ENCODE measurements around the gene PRKCD.

Gene PRKCD

GRCh38 chr3:53219895-53220483, 59.0 kb downstream of the PRKCD start:
- peak in 12 of 14 donors; percentile 12 to 84 (median 58) for DNase-seq

DNA sequence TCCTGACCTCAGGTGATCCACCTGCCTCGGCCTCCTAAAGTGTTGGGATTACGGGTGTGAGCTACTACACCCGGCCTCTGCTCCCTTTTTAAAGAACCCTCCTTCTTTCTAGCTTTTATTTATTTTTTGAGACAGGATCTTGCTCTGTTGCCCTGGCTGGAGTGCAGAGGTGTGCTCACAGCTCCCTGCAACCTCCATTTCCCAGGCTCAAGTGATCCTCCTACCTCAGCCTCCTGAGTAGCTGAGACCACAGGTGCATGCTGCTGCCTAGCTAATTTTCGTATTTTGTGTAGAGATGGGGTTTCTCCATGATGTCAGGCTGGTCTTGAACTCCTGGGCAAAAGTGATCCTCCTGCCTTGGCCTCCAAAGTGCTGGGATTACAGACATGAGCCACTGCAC, 60.3 kb downstream of the PRKCD start:
- DNase-seq = no peak

DNA sequence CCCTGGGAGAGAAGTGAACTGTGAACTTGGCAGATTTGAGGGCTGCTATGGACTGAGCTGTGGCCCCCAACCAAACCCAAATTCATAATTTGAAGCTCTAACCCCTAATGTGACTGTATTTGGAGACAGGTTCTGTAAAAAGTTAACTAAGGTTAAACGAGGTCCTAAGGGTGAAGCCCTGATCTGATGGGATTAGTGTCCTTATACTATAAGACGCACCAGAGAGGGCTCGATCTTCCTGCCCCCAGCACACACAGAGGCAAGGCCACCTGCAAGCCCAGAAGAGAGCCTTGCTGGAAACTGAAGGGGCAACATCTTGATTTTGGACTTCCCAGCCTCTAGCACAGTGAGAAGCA, 60.8 kb downstream of the PRKCD start:
- no peak for DNase-seq

GRCh38 chr3:53222183-53222901, 61.3 kb downstream of the PRKCD start:
- DNase-seq = no peak

GRCh38 chr3:53223025-53223424, 62.0 kb downstream of the PRKCD start:
- no peak for DNase-seq

GRCh38 chr3:53223541-53223966, 62.5 kb downstream of the PRKCD start:
- no peak for DNase-seq

DNA sequence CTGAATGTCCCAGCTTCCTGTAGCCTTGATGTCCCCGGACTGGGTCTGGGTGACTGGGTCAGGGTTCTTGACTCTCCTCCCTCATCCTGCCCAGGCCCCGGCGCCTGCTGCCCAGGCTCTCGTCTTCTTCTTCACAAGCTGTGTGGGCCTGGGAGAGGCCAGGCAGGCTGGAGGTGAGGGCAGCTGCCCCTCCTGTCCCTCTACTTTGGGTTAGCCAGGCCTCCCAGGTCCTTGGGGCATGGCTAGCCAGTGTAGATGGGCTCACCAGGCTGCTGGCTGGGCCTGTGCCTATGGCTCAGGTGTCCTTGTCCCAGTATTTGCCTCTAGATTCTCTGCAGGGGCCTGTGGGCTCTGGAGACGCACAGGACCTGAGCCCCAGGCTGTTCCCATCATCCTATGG, 63.0 kb downstream of the PRKCD start:
- no peak for DNase-seq

DNA sequence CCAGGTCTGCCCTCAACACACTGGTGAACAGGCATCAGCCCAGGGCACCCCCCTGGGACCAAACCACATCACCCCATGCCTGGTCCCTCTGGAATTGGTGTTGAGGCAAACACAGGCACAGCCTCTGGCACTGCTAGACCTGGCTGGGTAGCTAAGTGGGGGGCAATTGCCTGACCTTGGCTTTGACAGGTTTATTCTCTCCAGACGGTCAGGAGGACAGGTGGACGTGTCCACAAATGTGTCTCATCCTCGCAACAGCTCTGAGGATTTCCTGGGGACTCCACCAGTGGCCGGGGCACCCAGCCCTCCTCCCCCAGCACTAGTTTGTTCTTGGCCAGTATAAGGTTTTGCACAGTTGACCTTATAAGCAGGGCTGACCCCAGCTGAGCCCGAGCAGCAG, 63.5 kb downstream of the PRKCD start:
- no peak for DNase-seq

- DNase-seq = no peak
Measured at GRCh38 chr3:53225181-53225580, 64.2 kb downstream of the PRKCD start.

DNA sequence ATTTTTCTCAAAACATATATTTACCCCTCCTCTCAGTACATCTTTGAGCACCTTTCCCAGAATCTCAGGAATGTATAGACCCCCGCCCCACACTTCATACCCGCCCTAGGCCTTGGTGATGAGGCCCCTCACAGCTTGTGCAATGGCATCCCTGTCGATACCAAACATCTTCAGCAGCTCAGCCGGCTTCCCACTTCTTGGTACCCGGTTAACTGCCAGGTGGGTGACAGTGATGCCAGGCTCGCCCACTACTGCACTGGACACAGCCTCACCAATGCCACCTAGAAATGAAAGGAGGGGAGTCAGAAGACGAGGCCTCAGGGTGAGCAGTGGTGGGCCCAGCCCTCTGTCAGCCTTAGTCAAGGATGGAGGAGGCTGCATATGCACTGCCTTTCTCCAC, 64.6 kb downstream of the PRKCD start:
- no peak for DNase-seq

GRCh38 chr3:53226142-53226840, 65.3 kb downstream of the PRKCD start:
- no peak for DNase-seq

DNA sequence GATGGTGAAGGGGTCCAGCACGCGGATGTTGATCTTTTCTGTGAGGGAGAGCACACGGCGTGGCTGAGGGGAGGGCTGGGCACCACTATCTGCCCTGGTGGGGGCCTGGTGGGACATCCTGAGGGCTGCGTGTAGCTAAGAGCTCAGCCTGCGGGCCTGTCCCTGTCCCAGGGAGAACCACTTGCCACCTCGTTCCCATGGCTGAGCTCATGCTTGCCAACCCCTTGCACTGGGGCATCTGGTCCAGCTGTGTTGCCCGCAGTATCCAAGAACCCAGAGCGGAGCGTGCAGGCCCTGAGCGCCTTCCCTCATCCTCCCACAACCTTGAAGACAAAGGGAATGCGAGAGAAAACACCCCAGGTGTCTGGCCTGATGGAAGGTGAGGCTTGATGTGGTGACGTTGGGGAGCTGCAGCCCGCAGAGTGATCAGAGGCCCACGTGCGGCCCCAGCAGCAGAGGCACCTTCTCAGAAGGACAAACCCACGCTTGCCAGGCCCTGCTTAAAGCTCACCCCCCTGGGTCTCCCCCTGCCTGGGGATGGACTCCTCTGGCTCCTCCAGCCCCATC, 65.9 kb downstream of the PRKCD start:
- DNase-seq = no peak

- DNase-seq = no peak
Measured at GRCh38 chr3:53227993-53228885, 67.2 kb downstream of the PRKCD start.

DNA sequence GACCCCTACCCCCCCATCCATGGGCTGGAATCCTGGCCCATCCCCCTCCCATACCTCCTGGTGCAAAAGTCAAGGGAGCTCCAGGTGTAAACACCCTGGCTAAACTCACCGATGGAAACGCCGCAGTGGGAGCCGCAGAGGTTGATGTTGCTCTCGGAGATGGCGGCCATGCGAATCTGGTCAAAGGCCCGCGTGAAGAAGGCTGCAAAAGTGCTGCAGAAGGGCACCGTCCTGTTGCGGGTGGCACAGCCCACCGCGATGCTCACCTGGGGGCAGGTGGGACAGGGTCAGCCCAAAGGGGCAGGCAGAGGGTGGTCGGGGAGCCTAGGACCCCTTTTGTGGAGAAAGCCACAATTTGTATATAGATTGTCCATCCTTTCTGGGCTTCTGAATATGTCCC, 68.2 kb downstream of the PRKCD start:
- DNase-seq = no peak

DNA sequence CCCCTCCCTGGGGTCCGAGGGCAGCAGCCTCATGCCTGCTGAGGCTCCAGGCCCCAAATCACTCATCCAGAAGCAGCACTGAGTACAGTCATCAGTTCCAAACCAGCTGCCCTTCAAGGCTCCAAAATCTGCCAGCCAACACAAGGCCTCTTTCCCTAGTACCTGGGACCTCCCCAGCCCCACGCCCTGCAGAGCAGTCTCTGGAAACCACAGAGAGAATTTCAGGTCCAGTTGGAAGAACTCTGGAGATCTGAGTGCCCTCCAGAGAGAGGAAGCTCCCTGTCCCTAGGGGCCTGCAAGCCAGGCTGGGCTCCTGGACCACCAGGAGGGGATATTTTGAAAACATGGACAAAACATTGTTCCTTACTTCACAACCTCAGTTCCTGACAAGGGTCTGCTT, 68.6 kb downstream of the PRKCD start:
- no peak for DNase-seq

DNA sequence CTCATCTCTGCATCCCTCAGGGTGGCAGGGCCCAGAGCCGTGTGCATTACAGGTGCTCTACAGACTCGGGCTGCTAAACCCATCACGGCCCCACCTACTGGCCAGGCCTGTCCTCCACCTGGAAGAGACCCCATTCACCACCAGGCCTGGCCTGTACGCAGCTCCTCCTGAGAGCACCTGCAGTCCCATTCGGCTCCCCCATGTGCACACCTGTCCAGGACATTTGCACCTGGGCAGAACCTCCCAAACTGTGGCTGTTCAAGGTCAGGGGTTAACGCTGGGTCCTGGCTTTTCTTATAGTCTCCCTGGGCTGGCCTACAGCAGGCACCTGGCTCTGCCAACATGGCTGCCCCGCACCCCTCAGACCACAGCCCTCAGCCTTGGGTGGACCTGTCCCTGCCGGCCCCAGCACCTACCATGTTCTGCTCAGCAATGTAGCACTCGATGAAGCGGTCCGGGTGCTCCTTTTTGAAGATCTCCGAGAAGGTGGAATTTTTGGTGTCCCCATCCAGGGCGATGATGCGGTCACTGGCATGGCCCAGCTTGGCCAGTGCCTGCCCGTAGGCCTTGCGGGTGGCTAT, 69.1 kb downstream of the PRKCD start:
- DNase-seq = no peak

GRCh38 chr3:53230789-53231188, 69.8 kb downstream of the PRKCD start:
- no peak for DNase-seq

DNA sequence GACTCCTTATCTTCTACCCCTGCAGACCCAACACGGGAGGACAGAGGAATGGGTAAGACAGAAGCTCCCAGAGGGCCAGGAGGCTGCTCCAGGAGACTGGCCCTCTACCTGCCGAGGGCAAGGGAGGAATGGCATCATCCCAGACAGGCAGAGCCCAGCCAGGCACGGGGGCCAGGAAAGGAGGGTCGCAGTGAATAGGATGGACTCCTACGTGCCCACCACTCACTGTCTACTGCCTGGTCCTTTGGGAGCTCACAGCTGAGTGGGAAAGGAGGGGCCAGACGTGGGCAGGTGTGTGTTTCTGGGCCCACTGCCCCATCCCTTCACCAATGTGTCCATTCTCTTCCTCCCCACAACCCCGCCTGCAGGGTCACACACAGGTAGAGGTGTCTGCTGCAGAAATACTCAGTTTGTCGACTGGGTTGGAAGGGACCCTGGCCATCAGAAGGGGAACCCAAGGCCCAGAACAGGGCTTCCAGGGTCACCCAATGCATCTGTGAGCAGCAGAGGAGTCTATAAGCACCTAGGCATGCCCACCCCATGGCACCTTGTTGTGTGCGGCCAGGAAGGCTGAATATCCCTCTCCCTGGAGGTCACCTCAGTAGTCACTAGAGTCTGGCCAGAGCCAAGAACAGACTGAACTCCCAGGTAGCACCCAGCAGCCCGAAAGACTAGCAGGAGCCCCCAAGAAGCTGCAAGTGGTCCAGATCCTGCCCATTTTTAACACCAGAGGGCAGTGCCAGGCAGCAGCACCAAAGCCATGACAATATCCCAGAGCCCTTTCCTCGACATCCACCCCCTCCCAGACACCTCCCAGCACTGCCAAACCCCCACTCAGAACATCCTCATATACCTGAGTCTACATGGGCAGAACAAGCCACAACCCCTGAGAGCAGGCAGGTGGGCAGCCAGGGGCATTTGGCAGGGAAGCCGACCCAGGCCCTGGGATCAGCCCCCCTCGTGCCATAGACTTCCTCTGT, 70.8 kb downstream of the PRKCD start:
- DNase-seq = no peak

DNA sequence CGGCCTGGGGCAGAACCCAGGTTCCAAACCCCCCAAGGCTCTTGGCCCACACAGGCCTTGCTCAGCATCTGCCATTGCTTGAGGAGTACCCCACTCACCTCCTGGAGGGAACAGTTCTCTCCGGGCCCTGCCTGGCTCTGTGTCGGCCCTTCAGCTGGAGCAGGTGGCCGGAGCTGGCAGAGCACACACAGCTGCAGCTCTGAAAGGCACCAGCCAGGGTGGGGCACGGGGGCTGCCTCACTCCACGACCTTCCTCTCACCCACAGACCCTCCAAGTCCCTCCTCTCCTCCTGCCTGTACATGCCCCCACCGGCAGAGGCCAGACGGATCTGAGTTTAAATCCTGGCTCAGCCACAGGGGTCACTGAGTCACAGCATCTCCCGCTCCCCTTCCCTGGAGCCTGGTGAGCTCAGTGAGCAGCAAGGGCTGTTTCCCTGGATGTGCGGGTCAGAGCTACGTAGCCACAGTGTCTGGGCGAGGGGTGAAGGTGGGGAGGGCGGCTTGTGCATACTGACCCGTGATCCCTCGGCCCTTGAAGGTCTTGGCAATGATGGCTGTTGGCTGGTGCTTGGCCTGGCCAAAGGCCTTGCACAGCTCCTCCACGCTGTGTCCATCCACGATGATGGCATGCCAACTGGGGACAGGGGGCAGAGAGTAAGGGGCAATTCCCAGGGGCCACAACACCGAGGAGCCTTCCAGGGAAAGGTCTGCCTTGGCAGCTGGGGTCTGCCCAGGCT, 71.8 kb downstream of the PRKCD start:
- DNase-seq = no peak

Measured in C1 segment of cervical spinal cord (tissue), 14 donors.